Bronchial epithelial cell (primary cell): Measurements from ENCODE around the gene MOSPD3. TPM values are rescaled to one million over a fixed set of nuclear protein-coding genes. Genes with fewer than 3 reads are reported as not detected.

Source experiments
- DNase-seq: peaks from one replicate; pipeline ENCODE4 v3.0.0-alpha.2; 2010; ENCODE audit warnings: low read depth
- FAIRE-seq: peaks from 2 replicates; lab custom pipeline; 2011; peaks lifted over from hg19 to GRCh38; lab: Jason Lieb, UNC
- H3K27me3 ChIP-seq: 2 replicates; pipeline ENCODE4 v1.5.1; 2011; ENCODE audit warnings: low read length; ENCODE audit not compliant: control insufficient read depth, insufficient read depth
- H3K36me3 ChIP-seq: 2 replicates; pipeline ENCODE4 v1.5.1; 2011; ENCODE audit warnings: low read length; ENCODE audit not compliant: control insufficient read depth, insufficient read depth
- H3K4me3 ChIP-seq: 2 replicates; pipeline ENCODE4 v1.5.1; 2011; ENCODE audit warnings: mild to moderate bottlenecking, low read depth, low read length, control low read depth
- CTCF ChIP-seq: IDR thresholded peaks from 2 replicates; pipeline ENCODE4 v1.5.1; 2011; ENCODE audit warnings: mild to moderate bottlenecking, moderate library complexity, low read length, control low read depth, inconsistent platforms; ENCODE audit not compliant: insufficient read depth, severe bottlenecking
- total RNA-seq: library from RNA; depleted of rRNA; stranded (reverse); fragments of >200 nt; gene quantifications from 2 replicates; pipeline ENCODE4 v1.2.1, GENCODE V29; 2014

The MOSPD3 gene
- total RNA-seq, 1 donor from 2014 or later: 1.8 TPM

GRCh38 chr7:100578246-100579183 is 33.8 kb upstream of the MOSPD3 start:
- Histone ChIP-seq H3K27me3 (no peaks in the 10 kb centered on the region), H3K4me3 (no peak overlapping the region), H3K36me3 (peaks cover 54% of the 10 kb centered on the region)
- no peak for FAIRE-seq
- DNase-seq: no peak
- no peak for TF ChIP-seq CTCF

- Histone ChIP-seq H3K27me3 (no peaks in the 10 kb centered on the region), H3K36me3 (peaks cover 45% of the 10 kb centered on the region), H3K4me3 (no peak overlapping the region)
- TF ChIP-seq CTCF: no peak
- DNase-seq (no peak), FAIRE-seq (peak; percentile 96)
These were observed 31.7 kb upstream of the MOSPD3 start for GRCh38 chr7:100580466-100581283.

GRCh38 chr7:100582041-100582579 is 30.2 kb upstream of the MOSPD3 start:
- DNase-seq (no peak), FAIRE-seq (no peak)
- H3K27me3 ChIP-seq: no peaks in the 10 kb centered on the region
- H3K36me3 ChIP-seq: peaks cover 37% of the 10 kb centered on the region
- H3K4me3 ChIP-seq: no peak overlapping the region
- TF ChIP-seq CTCF: no peak

GRCh38 chr7:100582650-100583049 is 29.7 kb upstream of the MOSPD3 start:
- FAIRE-seq: no peak
- no peak overlapping the region for H3K4me3 ChIP-seq
- TF ChIP-seq CTCF: no peak

GRCh38 chr7:100583132-100584053 is 28.9 kb upstream of the MOSPD3 start:
- Histone ChIP-seq H3K27me3 (no peaks in the 10 kb centered on the region), H3K36me3 (peaks cover 27% of the 10 kb centered on the region), H3K4me3 (no peak overlapping the region)
- no peak for TF ChIP-seq CTCF
- FAIRE-seq (no peak), DNase-seq (peak; percentile 51)

More at GRCh38 chr7:100582650-100583049, 29.7 kb upstream of the MOSPD3 start:
- H3K36me3 ChIP-seq: peaks cover 33% of the 10 kb centered on the region
- no peaks in the 10 kb centered on the region for H3K27me3 ChIP-seq
- DNase-seq: no peak
